Mesenchymal stem cell (in vitro differentiated cells and primary cell): ENCODE data around the gene TEKTIP1.
"Not testable (repeated sequence)": the region's sequence is repeated elsewhere in the genome, so short reads cannot be mapped to it uniquely, and the experiment has no call there.

Experiments used
- DNase-seq: peaks from one replicate; pipeline ENCODE4 v3.0.0-alpha.2; 2013
- H2AFZ ChIP-seq: one replicate; pipeline ENCODE4 v1.6.1; 2013; ENCODE audit warnings: low read depth, mild to moderate bottlenecking, control low read depth, inconsistent platforms, low read length, moderate library complexity
- H2AK5ac ChIP-seq: 2 replicates; pipeline ENCODE4 v1.6.1; 2013; ENCODE audit warnings: low read length, moderate library complexity, mild to moderate bottlenecking, inconsistent platforms; ENCODE audit not compliant: severe bottlenecking
- H2BK120ac ChIP-seq: one replicate; pipeline ENCODE4 v1.6.1; 2013; ENCODE audit warnings: low read depth, mild to moderate bottlenecking, inconsistent platforms, low read length, moderate library complexity
- H2BK12ac ChIP-seq, 2 experiments: one replicate each; pipeline ENCODE4 v1.6.1; 2013; ENCODE audit warnings: inconsistent platforms in 2 of 2, low read length in 2 of 2, mild to moderate bottlenecking in 2 of 2, moderate library complexity in 2 of 2, control low read depth in 1 of 2
- H2BK15ac ChIP-seq: one replicate; pipeline ENCODE4 v1.6.1; 2013; ENCODE audit warnings: mild to moderate bottlenecking, low read depth, inconsistent platforms; ENCODE audit not compliant: poor library complexity, severe bottlenecking
- H2BK5ac ChIP-seq: 2 replicates; pipeline ENCODE4 v1.6.1; 2013; ENCODE audit warnings: low read depth, mild to moderate bottlenecking, low read length, control low read depth, inconsistent platforms; ENCODE audit not compliant: poor library complexity, severe bottlenecking
- H3K14ac ChIP-seq, 2 experiments: one replicate each; pipeline ENCODE4 v1.6.1; 2013; ENCODE audit warnings: inconsistent platforms in 2 of 2, low read length in 2 of 2, control low read depth in 1 of 2, mild to moderate bottlenecking in 1 of 2, moderate library complexity in 1 of 2
- H3K18ac ChIP-seq, 2 experiments: one replicate each; pipeline ENCODE4 v1.6.1; 2013; ENCODE audit warnings: inconsistent platforms in 2 of 2, low read length in 2 of 2, control low read depth in 1 of 2, low read depth in 1 of 2, mild to moderate bottlenecking in 1 of 2
- H3K23ac ChIP-seq, 2 experiments: one replicate each; pipeline ENCODE4 v1.6.1; 2013; ENCODE audit warnings: inconsistent platforms in 2 of 2, low read length in 2 of 2, mild to moderate bottlenecking in 2 of 2, moderate library complexity in 2 of 2, control low read depth in 1 of 2
- H3K27ac ChIP-seq: 2 replicates; pipeline ENCODE4 v1.5.1; 2013; ENCODE audit warnings: mild to moderate bottlenecking, moderate library complexity, low read length, control low read depth, inconsistent platforms; ENCODE audit not compliant: poor library complexity, severe bottlenecking
- H3K27me3 ChIP-seq, 2 experiments: 2 replicates each; pipeline versions ENCODE4 v1.6.1 to v1.7.0; 2013; ENCODE audit warnings: low read length in 2 of 2, mild to moderate bottlenecking in 2 of 2, moderate library complexity in 2 of 2, control low read depth in 1 of 2, inconsistent platforms in 1 of 2; ENCODE audit not compliant: control insufficient read depth in 1 of 2, insufficient read depth in 1 of 2
- H3K36me3 ChIP-seq, 2 experiments: 2 replicates each; pipeline versions ENCODE4 v1.6.1 to v1.7.0; 2013; ENCODE audit warnings: low read length in 2 of 2, control low read depth in 1 of 2, inconsistent platforms in 1 of 2, low read depth in 1 of 2, mild to moderate bottlenecking in 1 of 2; ENCODE audit not compliant: insufficient read depth in 2 of 2, control insufficient read depth in 1 of 2
- H3K4ac ChIP-seq, 2 experiments: one replicate each; pipeline ENCODE4 v1.6.1; 2013; ENCODE audit warnings: inconsistent platforms in 2 of 2, low read length in 2 of 2, mild to moderate bottlenecking in 2 of 2, moderate library complexity in 2 of 2, control low read depth in 1 of 2, low read depth in 1 of 2
- H3K4me1 ChIP-seq: 2 replicates; pipeline ENCODE4 v1.6.1; 2013; ENCODE audit warnings: low read depth, low read length, control low read depth; ENCODE audit not compliant: control insufficient read depth, insufficient read depth
- H3K4me2 ChIP-seq: 2 replicates; pipeline ENCODE4 v1.6.1; 2013; ENCODE audit warnings: low read length, mild to moderate bottlenecking, inconsistent platforms; ENCODE audit not compliant: poor library complexity, severe bottlenecking
- H3K4me3 ChIP-seq, 2 experiments: 2 replicates each; pipeline versions ENCODE4 v1.5.1 to v1.7.0; 2013; ENCODE audit warnings: low read length in 2 of 2, mild to moderate bottlenecking in 2 of 2, control low read depth in 1 of 2, low read depth in 1 of 2; ENCODE audit not compliant: insufficient read depth in 1 of 2
- H3K79me1 ChIP-seq: replicated peaks from 2 replicates; pipeline ENCODE4 v1.6.1; 2013; ENCODE audit warnings: mild to moderate bottlenecking, control low read depth, low read length, inconsistent platforms; ENCODE audit not compliant: poor library complexity, severe bottlenecking
- H3K9ac ChIP-seq: 2 replicates; pipeline ENCODE4 v1.7.0; 2013; ENCODE audit warnings: mild to moderate bottlenecking, low read length, moderate library complexity
- H3K9me3 ChIP-seq: 2 replicates; pipeline ENCODE4 v1.7.0; 2013; ENCODE audit warnings: mild to moderate bottlenecking, low read length; ENCODE audit not compliant: control insufficient read depth
- H4K8ac ChIP-seq: one replicate; pipeline ENCODE4 v1.6.1; 2013; ENCODE audit warnings: inconsistent platforms, mild to moderate bottlenecking, low read length, moderate library complexity
- H4K91ac ChIP-seq: one replicate; pipeline ENCODE4 v1.6.1; 2013; ENCODE audit warnings: mild to moderate bottlenecking, low read length, inconsistent platforms
- WGBS: methylation state at CpG from one replicate; pipeline ENCODE4 v1.1.7; 2013; ENCODE audit warnings: mixed read lengths; 5-methylcytosine and 5-hydroxymethylcytosine counted together

Gene TEKTIP1

DNA sequence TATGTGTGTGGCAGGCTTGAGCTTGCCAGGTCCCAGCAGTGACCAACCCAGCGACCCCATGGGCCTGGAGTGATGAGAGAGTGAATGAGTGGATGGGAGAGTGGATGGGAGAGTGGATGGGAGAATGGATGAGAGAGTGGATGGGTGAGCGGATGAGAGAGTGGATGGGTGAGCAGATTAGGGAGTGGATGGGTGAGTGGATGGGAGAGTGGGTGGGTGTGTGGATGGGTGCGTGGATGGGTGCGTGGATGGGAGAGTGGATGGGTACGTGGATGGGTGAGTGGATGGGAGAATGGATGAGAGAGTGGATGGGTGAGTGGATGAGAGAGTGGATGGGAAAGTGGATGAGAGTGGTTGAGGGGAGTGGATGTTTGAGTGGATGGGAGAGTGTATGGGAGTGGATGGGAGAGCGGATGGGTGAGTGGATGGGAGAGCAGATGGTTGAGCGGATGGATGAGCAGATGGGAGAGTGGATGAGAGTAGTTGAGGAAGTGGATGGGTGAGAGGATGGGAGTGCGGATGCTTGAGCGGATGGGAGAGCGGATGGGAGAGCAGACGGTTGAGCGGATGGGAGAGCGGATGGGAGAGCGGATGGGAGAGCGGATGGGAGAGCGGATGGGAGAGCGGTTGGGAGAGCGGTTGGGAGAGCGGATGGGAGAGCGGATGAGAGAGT, 10.3 kb upstream of the TEKTIP1 start:
- Histone ChIP-seq H2AK5ac (no peak overlapping the region), H3K4me3 (no peak overlapping the region), H3K23ac (no peak overlapping the region), H3K27me3 (no peaks in the 10 kb centered on the region), H3K36me3 (peaks cover 71 to 88% of the 10 kb centered on the region in 2 experiments), H3K18ac (no peak overlapping the region), H3K4ac (no peak overlapping the region), H4K91ac (no peak overlapping the region), H2BK12ac (no peak overlapping the region), H3K79me1 (peaks cover 41% of the 10 kb centered on the region), H2BK120ac (no peak overlapping the region), H3K4me2 (no peak overlapping the region), H3K14ac (no peak overlapping the region), H3K9me3 (no peaks in the 10 kb centered on the region), H3K4me1 (peaks cover 8% of the 10 kb centered on the region), H2AFZ (no peak overlapping the region), H3K9ac (no peak overlapping the region), H3K27ac (no peak overlapping the region), H2BK15ac (no peak overlapping the region), H4K8ac (no peak overlapping the region), H2BK5ac (no peak overlapping the region)
- WGBS: 97% methylated on average over 20 of the region's 20 CpGs
- no peak for DNase-seq

DNA sequence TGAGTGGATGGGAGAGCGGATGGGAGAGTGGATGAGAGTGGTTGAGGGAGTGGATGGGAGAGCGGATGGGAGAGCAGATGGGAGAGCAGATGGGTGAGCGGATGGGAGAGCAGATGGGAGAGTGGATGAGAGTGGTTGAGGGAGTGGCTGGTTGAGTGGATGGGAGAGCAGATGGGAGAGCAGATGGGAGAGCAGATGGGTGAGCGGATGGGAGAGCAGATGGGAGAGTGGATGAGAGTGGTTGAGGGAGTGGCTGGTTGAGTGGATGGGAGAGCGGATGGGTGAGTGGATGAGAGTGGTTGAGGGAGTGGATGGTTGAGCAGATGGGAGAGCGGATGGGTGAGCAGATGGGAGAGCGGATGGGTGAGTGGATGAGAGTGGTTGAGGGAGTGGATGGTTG, 9.7 kb upstream of the TEKTIP1 start:
- H3K9ac ChIP-seq, H3K4ac ChIP-seq, H3K27me3 ChIP-seq, H2AK5ac ChIP-seq, H4K91ac ChIP-seq, H2BK15ac ChIP-seq, H3K27ac ChIP-seq, H3K23ac ChIP-seq, DNase-seq, H3K4me2 ChIP-seq, H2AFZ ChIP-seq, H2BK120ac ChIP-seq, H4K8ac ChIP-seq, H2BK5ac ChIP-seq, H3K4me3 ChIP-seq, H3K9me3 ChIP-seq, H2BK12ac ChIP-seq, H3K14ac ChIP-seq, H3K4me1 ChIP-seq, H3K18ac ChIP-seq: not testable (repeated sequence)
- peaks cover 71 to 88% of the 10 kb centered on the region in 2 experiments for H3K36me3 ChIP-seq
- 100% methylated on average over 7 of the region's 7 CpGs for WGBS
- peaks cover 36% of the 10 kb centered on the region for H3K79me1 ChIP-seq

DNA sequence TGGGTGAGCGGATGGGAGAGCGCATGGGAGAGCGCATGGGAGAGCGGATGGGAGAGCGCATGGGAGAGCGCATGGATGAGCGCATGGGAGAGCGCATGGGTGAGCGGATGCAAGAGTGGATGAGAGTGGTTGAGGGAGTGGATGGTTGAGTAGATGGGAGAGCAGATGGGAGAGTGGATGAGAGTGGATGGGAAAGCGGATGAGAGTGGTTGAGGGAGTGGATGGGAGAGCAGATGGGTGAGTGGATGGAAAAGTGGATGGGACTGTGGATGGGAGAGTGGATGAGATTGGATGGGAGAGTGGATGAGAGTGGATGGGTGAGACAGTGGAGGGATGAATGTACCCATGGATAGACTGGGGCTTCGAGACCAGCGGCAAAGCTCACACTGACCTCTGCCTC, 8.6 kb upstream of the TEKTIP1 start:
- Histone ChIP-seq H2AK5ac (no peak overlapping the region), H3K79me1 (peaks cover 29% of the 10 kb centered on the region), H3K18ac (no peak overlapping the region), H3K36me3 (peaks cover 73 to 89% of the 10 kb centered on the region in 2 experiments), H2AFZ (no peak overlapping the region), H3K27ac (no peak overlapping the region), H4K8ac (no peak overlapping the region), H3K9ac (no peak overlapping the region), H3K4ac (no peak overlapping the region), H3K27me3 (no peaks in the 10 kb centered on the region), H3K4me1 (peaks cover 6% of the 10 kb centered on the region), H3K23ac (no peak overlapping the region), H2BK12ac (no peak overlapping the region), H3K14ac (no peak overlapping the region), H3K4me3 (no peak overlapping the region), H2BK15ac (no peak overlapping the region), H2BK120ac (no peak overlapping the region), H2BK5ac (no peak overlapping the region), H4K91ac (no peak overlapping the region), H3K4me2 (no peak overlapping the region), H3K9me3 (no peaks in the 10 kb centered on the region)
- no peak for DNase-seq
- WGBS: over 99% methylated on average over 12 of the region's 12 CpGs

DNA sequence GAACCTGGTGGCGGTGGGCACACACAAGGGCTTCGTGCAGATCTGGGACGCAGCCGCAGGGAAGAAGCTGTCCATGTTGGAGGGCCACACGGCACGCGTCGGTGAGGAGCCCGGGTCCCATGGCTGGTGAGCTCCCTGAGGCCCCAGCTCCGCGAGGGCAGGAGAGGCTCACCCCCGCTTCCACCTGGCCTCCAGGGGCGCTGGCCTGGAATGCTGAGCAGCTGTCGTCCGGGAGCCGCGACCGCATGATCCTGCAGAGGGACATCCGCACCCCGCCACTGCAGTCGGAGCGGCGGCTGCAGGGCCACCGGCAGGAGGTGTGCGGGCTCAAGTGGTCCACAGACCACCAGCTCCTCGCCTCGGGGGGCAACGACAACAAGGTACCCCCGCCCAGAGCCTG, 7.3 kb upstream of the TEKTIP1 start:
- H3K9me3 ChIP-seq: no peaks in the 10 kb centered on the region
- no peak overlapping the region for H2AFZ ChIP-seq
- no peak overlapping the region for H2BK15ac ChIP-seq

More for the DNA sequence above, 7.3 kb upstream of the TEKTIP1 start:
- no peak overlapping the region for H3K14ac ChIP-seq
- H2BK120ac ChIP-seq: no peak overlapping the region
- H2BK12ac ChIP-seq: no peak overlapping the region
- H3K4ac ChIP-seq: no peak overlapping the region
- H2BK5ac ChIP-seq: no peak overlapping the region
- no peak overlapping the region for H3K9ac ChIP-seq
- peaks cover 2% of the 10 kb centered on the region for H3K4me1 ChIP-seq
- no peaks in the 10 kb centered on the region for H3K27me3 ChIP-seq
- H3K27ac ChIP-seq: no peak overlapping the region
- H3K23ac ChIP-seq: no peak overlapping the region
- no peak overlapping the region for H2AK5ac ChIP-seq
- peaks cover 22% of the 10 kb centered on the region for H3K79me1 ChIP-seq
- no peak overlapping the region for H3K18ac ChIP-seq
- no peak for DNase-seq
- peaks cover 73 to 91% of the 10 kb centered on the region in 2 experiments for H3K36me3 ChIP-seq
- H4K8ac ChIP-seq: no peak overlapping the region
- no peak overlapping the region for H3K4me3 ChIP-seq
- 96% methylated on average over 29 of the region's 29 CpGs for WGBS
- H4K91ac ChIP-seq: no peak overlapping the region
- no peak overlapping the region for H3K4me2 ChIP-seq
